ENCODE results near the gene SLC9A9.
"Not testable (repeated sequence)": the region's sequence is repeated elsewhere in the genome, so short reads cannot be mapped to it uniquely, and the experiment has no call there.

DNA sequence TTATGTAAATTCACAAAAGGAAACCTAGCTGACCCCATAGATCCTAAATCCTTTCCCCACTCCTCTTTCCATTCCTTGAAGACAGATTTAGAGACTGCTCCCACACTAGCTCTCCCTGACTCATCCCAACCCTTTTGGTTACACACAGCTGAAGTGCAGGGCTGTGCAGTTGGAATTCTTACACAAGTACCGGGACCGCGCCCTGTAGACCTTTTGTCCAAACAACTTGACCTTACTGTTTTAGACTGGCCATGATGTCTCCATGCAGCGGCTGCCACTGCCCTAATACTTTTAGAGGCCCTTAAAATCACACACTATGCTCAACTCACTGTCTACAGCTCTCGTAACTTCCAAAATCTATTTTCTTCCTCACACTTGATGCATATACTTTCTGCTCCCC, 47.2 kb downstream of the SLC9A9 start:
- TF ChIP-seq, protein P1, sequence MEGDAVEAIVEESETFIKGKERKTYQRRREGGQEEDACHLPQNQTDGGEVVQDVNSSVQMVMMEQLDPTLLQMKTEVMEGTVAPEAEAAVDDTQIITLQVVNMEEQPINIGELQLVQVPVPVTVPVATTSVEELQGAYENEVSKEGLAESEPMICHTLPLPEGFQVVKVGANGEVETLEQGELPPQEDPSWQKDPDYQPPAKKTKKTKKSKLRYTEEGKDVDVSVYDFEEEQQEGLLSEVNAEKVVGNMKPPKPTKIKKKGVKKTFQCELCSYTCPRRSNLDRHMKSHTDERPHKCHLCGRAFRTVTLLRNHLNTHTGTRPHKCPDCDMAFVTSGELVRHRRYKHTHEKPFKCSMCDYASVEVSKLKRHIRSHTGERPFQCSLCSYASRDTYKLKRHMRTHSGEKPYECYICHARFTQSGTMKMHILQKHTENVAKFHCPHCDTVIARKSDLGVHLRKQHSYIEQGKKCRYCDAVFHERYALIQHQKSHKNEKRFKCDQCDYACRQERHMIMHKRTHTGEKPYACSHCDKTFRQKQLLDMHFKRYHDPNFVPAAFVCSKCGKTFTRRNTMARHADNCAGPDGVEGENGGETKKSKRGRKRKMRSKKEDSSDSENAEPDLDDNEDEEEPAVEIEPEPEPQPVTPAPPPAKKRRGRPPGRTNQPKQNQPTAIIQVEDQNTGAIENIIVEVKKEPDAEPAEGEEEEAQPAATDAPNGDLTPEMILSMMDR (IDR thresholded peaks at IDR 0.05 in 2 of 3, conservative IDR thresholded peaks at IDR 0.05 in 1 of 3; ENCODE audit: control insufficient read depth in 2 of 3, extremely low read depth in 1 of 3, insufficient read depth in 1 of 3, low read depth in 3 of 3, low read length in 3 of 3), result not testable (repeated sequence)
- TF ChIP-seq ZBTB4 (CRISPR knock-in tag; IDR thresholded peaks at IDR 0.05); ETV6 (conservative IDR thresholded peaks at IDR 0.05 in 1 of 2, IDR thresholded peaks at IDR 0.05 in 1 of 2; ENCODE audit: borderline replicate concordance in 1 of 2, low read depth in 1 of 2); GABPA (IDR thresholded peaks at IDR 0.05; ENCODE audit: low read depth); CUX1 (IDR thresholded peaks at IDR 0.05; ENCODE audit: insufficient replicate concordance, low read depth, low read length); YY1 (IDR thresholded peaks at IDR 0.05; ENCODE audit: low read depth, low read length); JUND (IDR thresholded peaks at IDR 0.05; ENCODE audit: low read depth, low read length); POLR2A (IDR thresholded peaks at IDR 0.05; ENCODE audit: low read depth, low read length); CREB1 (IDR thresholded peaks at IDR 0.05; ENCODE audit: low read depth); SUZ12 (IDR thresholded peaks at IDR 0.05; ENCODE audit: unreplicated experiment); EGR1 (IDR thresholded peaks at IDR 0.05; ENCODE audit: borderline replicate concordance in 1 of 2, low read depth in 2 of 2, low read length in 2 of 2); FOXM1 (IDR thresholded peaks at IDR 0.05; ENCODE audit: low read depth, low read length): not testable (repeated sequence)
